GM06990 (cell line): Measurements from ENCODE around the gene TMEM52B.
A peak's percentile ranks its signal among the peaks of the same experiment; 100 is the strongest.

ENCODE experiments used
- DNase-seq: peaks from one replicate; pipeline ENCODE4 v3.0.0-alpha.2; 2011; ENCODE audit not compliant: insufficient read length; ENCODE audit errors: extremely low read depth
- H3K27me3 ChIP-seq: replicated peaks from 2 replicates; pipeline ENCODE4 v1.6.0; 2011; ENCODE audit warnings: low read length; ENCODE audit not compliant: control insufficient read depth, insufficient read depth
- H3K36me3 ChIP-seq: 2 replicates; pipeline ENCODE4 v1.5.1; 2011; ENCODE audit warnings: low read length; ENCODE audit not compliant: control insufficient read depth, insufficient read depth
- H3K4me3 ChIP-seq: replicated peaks from 2 replicates; pipeline ENCODE4 v1.5.1; 2011; ENCODE audit warnings: low read depth, mild to moderate bottlenecking, control low read depth, low read length
- TF ChIP-seq, protein P1 (sequence below): IDR thresholded peaks from 2 replicates; pipeline ENCODE4 v1.5.1; 2011; ENCODE audit warnings: low read length, control low read depth, mild to moderate bottlenecking, inconsistent platforms; ENCODE audit not compliant: insufficient read depth, poor library complexity, severe bottlenecking

TMEM52B gene

DNA sequence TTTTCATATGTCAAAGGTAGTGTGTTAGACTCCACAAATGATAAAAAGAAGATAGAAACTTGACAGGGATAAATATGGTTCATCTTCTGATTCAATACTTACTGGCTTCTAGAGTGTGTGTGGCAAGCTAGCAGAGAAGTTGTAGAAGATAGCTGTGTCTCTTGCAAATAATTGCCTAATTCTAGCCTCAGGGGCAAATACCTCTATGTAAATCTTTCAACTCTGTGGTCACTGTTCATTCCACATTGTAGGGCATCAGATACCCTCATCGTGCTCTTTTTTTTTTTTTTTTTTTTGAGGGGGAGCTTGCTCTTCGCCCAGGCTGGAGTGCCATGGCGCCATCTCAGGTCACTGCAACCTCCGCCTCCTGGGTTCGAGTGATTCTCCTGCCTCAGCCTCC is 8.6 kb upstream of the TMEM52B start:
- TF ChIP-seq, protein P1, sequence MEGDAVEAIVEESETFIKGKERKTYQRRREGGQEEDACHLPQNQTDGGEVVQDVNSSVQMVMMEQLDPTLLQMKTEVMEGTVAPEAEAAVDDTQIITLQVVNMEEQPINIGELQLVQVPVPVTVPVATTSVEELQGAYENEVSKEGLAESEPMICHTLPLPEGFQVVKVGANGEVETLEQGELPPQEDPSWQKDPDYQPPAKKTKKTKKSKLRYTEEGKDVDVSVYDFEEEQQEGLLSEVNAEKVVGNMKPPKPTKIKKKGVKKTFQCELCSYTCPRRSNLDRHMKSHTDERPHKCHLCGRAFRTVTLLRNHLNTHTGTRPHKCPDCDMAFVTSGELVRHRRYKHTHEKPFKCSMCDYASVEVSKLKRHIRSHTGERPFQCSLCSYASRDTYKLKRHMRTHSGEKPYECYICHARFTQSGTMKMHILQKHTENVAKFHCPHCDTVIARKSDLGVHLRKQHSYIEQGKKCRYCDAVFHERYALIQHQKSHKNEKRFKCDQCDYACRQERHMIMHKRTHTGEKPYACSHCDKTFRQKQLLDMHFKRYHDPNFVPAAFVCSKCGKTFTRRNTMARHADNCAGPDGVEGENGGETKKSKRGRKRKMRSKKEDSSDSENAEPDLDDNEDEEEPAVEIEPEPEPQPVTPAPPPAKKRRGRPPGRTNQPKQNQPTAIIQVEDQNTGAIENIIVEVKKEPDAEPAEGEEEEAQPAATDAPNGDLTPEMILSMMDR, result no peak
- Histone ChIP-seq H3K27me3 (no peaks in the 10 kb centered on the region), H3K4me3 (no peak overlapping the region), H3K36me3 (no peaks in the 10 kb centered on the region)
- no peak for DNase-seq

DNA sequence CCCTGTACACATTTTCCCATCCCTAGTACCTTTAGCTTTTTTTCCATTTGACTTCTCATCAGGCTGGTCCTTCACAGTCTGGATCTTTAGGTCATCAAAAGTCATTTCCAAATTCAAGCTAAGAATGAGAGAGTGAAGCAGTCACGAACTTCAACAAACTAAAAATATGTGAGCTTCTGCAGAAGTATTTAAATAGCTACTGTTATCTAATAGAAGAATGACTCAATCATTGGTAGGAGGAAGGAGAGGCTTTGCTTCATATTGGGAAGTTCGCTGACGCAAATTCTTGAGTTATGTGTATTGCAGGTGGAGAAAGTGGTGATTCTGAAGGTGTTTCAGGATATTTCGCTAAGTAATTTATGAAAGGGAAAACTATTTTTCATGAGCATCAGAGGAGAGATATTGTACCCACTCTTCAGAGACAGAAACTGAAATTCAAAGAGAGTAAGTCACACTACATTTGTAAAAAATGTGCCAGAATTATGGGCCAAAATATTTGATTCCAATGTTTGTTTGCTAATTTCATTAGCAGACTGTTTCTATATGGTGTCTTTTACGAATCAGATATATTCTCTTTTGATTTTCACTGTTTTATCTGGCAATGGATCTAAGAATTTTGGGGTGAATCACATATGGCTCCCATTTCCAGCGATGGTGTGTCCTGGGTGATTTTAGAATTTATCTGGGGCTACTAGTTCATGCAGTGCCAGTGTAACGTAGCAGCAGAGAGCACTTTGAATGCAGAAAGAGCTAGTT is 6.7 kb upstream of the TMEM52B start, which contains the start of gene OLR1:
TSS of gene OLR1 (minus strand) at position 160 of the 756 bp plus-strand sequence. CDS start at position 105, 55 bp downstream.
- Histone ChIP-seq H3K27me3 (no peaks in the 10 kb centered on the region), H3K36me3 (no peaks in the 10 kb centered on the region), H3K4me3 (no peak within 1 kb of the TSS)
- TF ChIP-seq, protein P1, result no peak
- no peak for DNase-seq

DNA sequence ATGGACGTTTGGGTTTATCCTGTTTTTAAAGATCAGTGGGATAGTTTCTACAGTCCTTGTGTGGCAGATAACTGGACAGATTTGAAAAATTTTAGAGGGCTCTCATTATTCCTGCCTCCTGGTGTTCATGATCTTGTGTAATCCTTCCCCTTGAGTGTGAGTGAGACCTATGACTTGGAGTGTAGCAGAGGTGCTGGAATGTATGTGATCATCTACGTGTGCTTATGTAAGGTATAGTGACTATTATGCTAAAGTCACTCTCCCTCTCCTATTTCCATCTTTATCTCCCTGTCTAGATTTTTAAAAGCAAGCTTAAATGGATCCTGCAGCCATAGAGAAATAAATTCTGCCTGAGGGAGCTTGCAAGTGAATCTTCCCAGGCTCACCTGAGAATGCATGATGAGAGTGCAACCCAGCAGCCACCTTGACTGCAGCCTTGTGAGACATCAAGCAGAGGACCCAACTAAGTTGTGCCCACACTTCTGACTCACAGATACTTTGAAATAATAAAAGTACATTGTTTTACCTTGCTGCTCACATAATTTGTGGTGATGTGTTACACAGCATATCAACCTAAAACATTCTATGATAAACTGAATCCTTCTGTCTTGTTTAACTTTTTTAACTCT is 3.7 kb upstream of the TMEM52B start:
- no peak for DNase-seq

DNA sequence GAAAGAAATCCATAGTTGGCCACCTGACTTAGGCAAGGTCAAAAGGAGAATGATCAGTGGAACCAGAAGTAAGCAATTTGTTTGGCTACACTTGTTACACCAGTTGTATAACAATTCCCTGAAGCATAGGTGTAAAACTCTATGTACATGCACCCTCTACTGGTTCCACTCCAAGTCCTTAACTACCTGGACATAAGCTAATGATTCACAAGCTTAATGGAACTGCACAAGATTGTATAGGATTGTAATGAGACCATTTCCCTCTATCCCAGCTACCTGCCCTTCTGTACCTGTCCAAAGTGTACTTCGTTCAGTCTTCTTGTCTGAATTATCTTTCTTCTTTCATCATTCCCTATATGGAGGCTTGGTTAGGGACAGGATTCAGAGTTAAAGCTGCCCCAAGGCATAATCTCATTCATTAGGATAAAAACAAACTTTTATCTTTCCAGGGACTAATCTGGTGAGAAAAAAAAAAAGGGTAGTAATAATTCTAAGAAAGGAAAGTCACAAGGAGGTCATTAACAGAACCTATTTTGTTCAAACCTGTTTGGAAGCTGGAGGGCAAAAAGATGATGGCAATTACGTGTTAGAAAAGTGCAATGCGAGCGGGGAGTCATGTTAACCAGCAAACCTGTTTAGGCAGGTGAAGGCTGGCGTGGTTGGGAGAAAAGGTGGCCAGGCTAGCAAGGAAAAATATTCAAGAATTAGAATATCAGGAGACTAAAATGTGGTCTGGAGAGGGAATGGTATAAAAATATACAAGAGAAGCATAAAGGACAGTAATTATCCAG is 2.8 kb upstream of the TMEM52B start:
- H3K27me3 ChIP-seq, result no peaks in the 10 kb centered on the region
- H3K4me3 ChIP-seq, result no peak overlapping the region
- no peak for DNase-seq
- no peaks in the 10 kb centered on the region for H3K36me3 ChIP-seq
- TF ChIP-seq, protein P1, result peak; percentile 9

More for the DNA sequence above, 3.7 kb upstream of the TMEM52B start:
- no peaks in the 10 kb centered on the region for H3K36me3 ChIP-seq
- no peak overlapping the region for H3K4me3 ChIP-seq
- no peaks in the 10 kb centered on the region for H3K27me3 ChIP-seq
- TF ChIP-seq, protein P1, result no peak

DNA sequence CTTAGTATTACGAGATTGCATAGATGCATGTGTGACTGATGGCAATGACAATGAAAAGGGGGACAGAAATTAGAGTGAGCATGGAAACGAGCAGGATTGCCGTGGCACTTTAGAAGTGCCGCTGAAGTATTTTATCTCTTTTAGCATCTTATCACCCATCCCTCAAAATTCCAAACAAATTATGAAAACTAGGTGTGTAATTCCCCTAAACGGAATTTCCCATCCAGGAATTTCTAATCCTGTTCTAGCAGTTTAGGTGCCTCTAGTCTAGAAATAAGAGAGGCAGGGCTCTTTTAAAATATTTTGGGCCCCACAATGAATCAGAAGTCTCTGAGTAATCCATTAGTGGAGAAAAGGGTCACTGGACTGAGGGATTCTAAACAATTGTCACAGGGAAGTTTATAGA is 947 bp downstream of the TMEM52B start:
- no peak for DNase-seq
- Histone ChIP-seq H3K4me3 (no peak overlapping the region), H3K27me3 (no peaks in the 10 kb centered on the region), H3K36me3 (no peaks in the 10 kb centered on the region)
- TF ChIP-seq, protein P1, result no peak
